Keratinocyte (primary cell): ENCODE data around the gene SLC23A2.

Source experiments
- CTCF ChIP-seq, 3 experiments: IDR thresholded peaks in 1 of 3; conservative IDR thresholded peaks in 1 of 3; optimal IDR thresholded peaks in 1 of 3; 2 replicates in 2 of 3; 3 replicates in 1 of 3; pipeline versions ENCODE3 to v1.5.1; 2011; ENCODE audit warnings: low read length in 3 of 3, mild to moderate bottlenecking in 3 of 3, moderate library complexity in 2 of 3, control low read depth in 1 of 3, inconsistent platforms in 1 of 3; ENCODE audit not compliant: insufficient read depth in 2 of 3; ENCODE audit errors: extremely low read depth in 1 of 3
- EZH2 ChIP-seq: IDR thresholded peaks from one replicate; pipeline ENCODE4 v1.6.1; 2012; ENCODE audit warnings: inconsistent platforms, mild to moderate bottlenecking, low read length, moderate library complexity

- TF ChIP-seq EZH2 (no peak), CTCF (optimal IDR thresholded peaks at IDR 0.05 in 1 of 3, IDR thresholded peaks at IDR 0.05 in 1 of 3, conservative IDR thresholded peaks at IDR 0.05 in 1 of 3; ENCODE audit: extremely low read depth in 1 of 3, insufficient read depth in 2 of 3, low read length in 3 of 3) (no peak)
Observed at GRCh38 chr20:4910951-4911350, 90.4 kb downstream of the SLC23A2 start.
